Neural cell (in vitro differentiated cells): ENCODE data around the gene ZFP37. TPM values are rescaled to one million over a fixed set of nuclear protein-coding genes. Genes with fewer than 3 reads are reported as not detected.

Source experiments
- H2AFZ ChIP-seq: fragments of 200-600, 300-800 bp; sonication (generic), shearing (Covaris generic); 2 replicates; pipeline ENCODE4 v1.6.0; 2014; ENCODE audit warnings: low read depth, mild to moderate bottlenecking, antibody characterized with exemption, low read length, moderate library complexity
- H3F3A ChIP-seq: fragments of 200-600 bp; shearing (Covaris generic); 2 replicates; pipeline ENCODE4 v1.6.1; 2016; ENCODE audit warnings: mild to moderate bottlenecking, moderate library complexity, mixed read lengths, antibody characterized with exemption, low read length; ENCODE audit not compliant: insufficient read depth, poor library complexity, severe bottlenecking
- H3K27ac ChIP-seq: fragments of 200-600, 300-800 bp; sonication (generic), shearing (Covaris generic); 2 replicates; pipeline ENCODE4 v1.5.1; 2014; ENCODE audit warnings: mild to moderate bottlenecking, low read length, moderate library complexity
- H3K27me3 ChIP-seq: fragments of 300-800, 200-600 bp; sonication (generic), shearing (Covaris generic); 2 replicates; pipeline ENCODE4 v1.6.0; 2014; ENCODE audit warnings: mild to moderate bottlenecking, low read depth, low read length, moderate library complexity; ENCODE audit not compliant: insufficient read depth
- H3K36me3 ChIP-seq: fragments of 300-800, 200-600 bp; sonication (generic), shearing (Covaris generic); 2 replicates; pipeline ENCODE4 v1.5.1; 2014; ENCODE audit warnings: mild to moderate bottlenecking, antibody characterized with exemption, low read length, moderate library complexity; ENCODE audit not compliant: insufficient read depth
- H3K4me2 ChIP-seq: fragments of 300-800, 200-600 bp; sonication (generic), shearing (Covaris generic); 2 replicates; pipeline ENCODE4 v1.6.0; 2014; ENCODE audit warnings: mild to moderate bottlenecking, low read length
- H3K4me3 ChIP-seq: fragments of 300-800, 200-600 bp; sonication (generic), shearing (Covaris generic); 2 replicates; pipeline ENCODE4 v1.5.1; 2014; ENCODE audit warnings: mild to moderate bottlenecking, low read length, moderate library complexity
- H3K79me2 ChIP-seq: fragments of 200-600 bp; shearing (Covaris generic); replicated peaks from 2 replicates; pipeline ENCODE4 v1.6.0; 2014; ENCODE audit warnings: mild to moderate bottlenecking, low read length, moderate library complexity; ENCODE audit not compliant: insufficient read depth
- H3K9ac ChIP-seq: fragments of 300-800, 200-600 bp; sonication (generic), shearing (Covaris generic); 2 replicates; pipeline ENCODE4 v1.6.1; 2016; ENCODE audit warnings: mild to moderate bottlenecking, low read length, mixed read lengths
- H3K9me2 ChIP-seq: fragments of 200-600 bp; shearing (Covaris generic); 2 replicates; pipeline ENCODE4 v1.6.1; 2016; ENCODE audit warnings: mild to moderate bottlenecking, low read length, mixed read lengths; ENCODE audit not compliant: insufficient read depth
- H3K9me3 ChIP-seq: fragments of 200-600, 300-800 bp; sonication (generic), shearing (Covaris generic); 2 replicates; pipeline ENCODE4 v1.6.1; 2016; ENCODE audit warnings: mild to moderate bottlenecking, mixed run types, low read length, moderate library complexity, mixed read lengths
- H4K20me1 ChIP-seq: fragments of 200-600 bp; shearing (Covaris generic); 2 replicates; pipeline ENCODE4 v1.6.1; 2016; ENCODE audit warnings: mild to moderate bottlenecking, mixed run types; ENCODE audit not compliant: insufficient read depth
- CTCF ChIP-seq: fragments of 450-650 bp; IDR thresholded peaks from 2 replicates; pipeline ENCODE4 v1.5.1; 2014; ENCODE audit warnings: antibody characterized with exemption, mild to moderate bottlenecking, moderate library complexity; ENCODE audit not compliant: poor library complexity, severe bottlenecking
- EZH2 ChIP-seq: fragments of 200-600, 300-800 bp; shearing (Covaris generic), sonication (generic); IDR thresholded peaks from 2 replicates; pipeline ENCODE4 v1.6.1; 2014; ENCODE audit warnings: antibody characterized with exemption, low read length, borderline replicate concordance, mild to moderate bottlenecking; ENCODE audit not compliant: insufficient read depth, poor library complexity, severe bottlenecking
- MXI1 ChIP-seq: fragments of 450-650 bp; conservative IDR thresholded peaks from 2 replicates; pipeline ENCODE4 v1.6.1; 2014; ENCODE audit warnings: antibody characterized with exemption, mild to moderate bottlenecking; ENCODE audit not compliant: poor library complexity, severe bottlenecking
- POLR2AphosphoS5 ChIP-seq: IDR thresholded peaks from 2 replicates; pipeline ENCODE4 v1.6.1; 2012
- RAD21 ChIP-seq: fragments of 450-650 bp; conservative IDR thresholded peaks from 2 replicates; pipeline ENCODE4 v1.6.1; 2014; ENCODE audit warnings: antibody characterized with exemption, mild to moderate bottlenecking, moderate library complexity
- REST ChIP-seq: IDR thresholded peaks from 2 replicates; pipeline ENCODE4 v1.6.1; 2012; ENCODE audit warnings: borderline replicate concordance
- SMC3 ChIP-seq: fragments of 450-650 bp; conservative IDR thresholded peaks from 2 replicates; pipeline ENCODE4 v1.6.1; 2014; ENCODE audit warnings: antibody characterized with exemption, mild to moderate bottlenecking, moderate library complexity; ENCODE audit not compliant: poor library complexity
- TAF1 ChIP-seq: IDR thresholded peaks from 2 replicates; pipeline ENCODE4 v1.6.1; 2012; ENCODE audit warnings: low read depth
- polyA plus RNA-seq: library from polyadenylated mRNA; depleted of rRNA; stranded (reverse); fragments of >200 nt; gene quantifications from 2 replicates; pipeline ENCODE4 v1.2.3, GENCODE V29; 2014

ZFP37 gene
- polyA plus RNA-seq, 1 donor from 2014 or later: 35.4 TPM

GRCh38 chr9:113011911-113012381, 44.6 kb downstream of the ZFP37 start, which contains the start of gene ZNF883:
TSS of gene ZNF883 (minus strand) at chr9:113012192.
- Histone ChIP-seq H3K27me3 (no peaks in the 10 kb centered on the region), H4K20me1 (no peaks in the 10 kb centered on the region), H3K79me2 (no peaks in the 10 kb centered on the region), H3K9ac (peak within 1 kb of the TSS; percentile 56), H3K4me2 (peak within 1 kb of the TSS; percentile 55), H3K9me3 (no peaks in the 10 kb centered on the region), H3F3A (no peaks in the 10 kb centered on the region), H3K4me3 (peak within 1 kb of the TSS; percentile 67), H2AFZ (peak within 1 kb of the TSS; percentile 60), H3K27ac (no peak within 1 kb of the TSS), H3K36me3 (peaks cover 9% of the 10 kb centered on the region), H3K9me2 (no peaks in the 10 kb centered on the region)
- TF ChIP-seq REST (no peak), SMC3 (no peak)

GRCh38 chr9:113005777-113006176, 50.7 kb downstream of the ZFP37 start:
- no peak overlapping the region for H3K4me3 ChIP-seq
- no peak overlapping the region for H3K27ac ChIP-seq
- no peaks in the 10 kb centered on the region for H4K20me1 ChIP-seq
- H3K9ac ChIP-seq: no peak overlapping the region
- no peak for TF ChIP-seq CTCF
- TF ChIP-seq SMC3: no peak
- TF ChIP-seq RAD21: no peak
- no peak for TF ChIP-seq EZH2
- no peak for TF ChIP-seq MXI1
- no peak for TF ChIP-seq TAF1
- TF ChIP-seq REST: no peak
- no peak for TF ChIP-seq POLR2AphosphoS5
- H3K9me3 ChIP-seq: peaks cover 1% of the 10 kb centered on the region
- no peaks in the 10 kb centered on the region for H3K27me3 ChIP-seq
- H3K4me2 ChIP-seq: no peak overlapping the region
- H3K36me3 ChIP-seq: peaks cover 9% of the 10 kb centered on the region
- H2AFZ ChIP-seq: no peak overlapping the region
- no peaks in the 10 kb centered on the region for H3F3A ChIP-seq
- H3K9me2 ChIP-seq: no peaks in the 10 kb centered on the region
- H3K79me2 ChIP-seq: no peaks in the 10 kb centered on the region
